ENCODE results near the gene BDKRB1.

DNA sequence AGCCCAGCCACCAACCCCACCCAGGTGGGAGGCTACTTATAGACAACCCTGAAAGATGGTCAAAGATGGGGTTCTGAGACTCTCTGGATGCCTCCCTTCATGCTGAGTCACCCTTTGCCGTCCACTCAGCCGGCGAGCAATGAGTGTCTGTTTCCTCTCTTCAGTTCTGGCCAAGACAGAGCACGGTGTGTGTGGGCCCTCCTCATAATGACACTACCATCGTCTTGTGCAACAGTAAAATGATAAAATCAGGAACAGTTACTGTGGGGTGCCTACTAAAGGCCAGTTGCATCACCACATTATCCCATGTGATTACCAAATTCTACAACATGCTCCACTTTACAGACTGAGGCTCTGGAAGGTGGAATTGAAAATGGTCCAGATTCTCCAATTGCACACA lies 7.0 kb upstream of the BDKRB1 start:
- TF ChIP-seq, protein P1, sequence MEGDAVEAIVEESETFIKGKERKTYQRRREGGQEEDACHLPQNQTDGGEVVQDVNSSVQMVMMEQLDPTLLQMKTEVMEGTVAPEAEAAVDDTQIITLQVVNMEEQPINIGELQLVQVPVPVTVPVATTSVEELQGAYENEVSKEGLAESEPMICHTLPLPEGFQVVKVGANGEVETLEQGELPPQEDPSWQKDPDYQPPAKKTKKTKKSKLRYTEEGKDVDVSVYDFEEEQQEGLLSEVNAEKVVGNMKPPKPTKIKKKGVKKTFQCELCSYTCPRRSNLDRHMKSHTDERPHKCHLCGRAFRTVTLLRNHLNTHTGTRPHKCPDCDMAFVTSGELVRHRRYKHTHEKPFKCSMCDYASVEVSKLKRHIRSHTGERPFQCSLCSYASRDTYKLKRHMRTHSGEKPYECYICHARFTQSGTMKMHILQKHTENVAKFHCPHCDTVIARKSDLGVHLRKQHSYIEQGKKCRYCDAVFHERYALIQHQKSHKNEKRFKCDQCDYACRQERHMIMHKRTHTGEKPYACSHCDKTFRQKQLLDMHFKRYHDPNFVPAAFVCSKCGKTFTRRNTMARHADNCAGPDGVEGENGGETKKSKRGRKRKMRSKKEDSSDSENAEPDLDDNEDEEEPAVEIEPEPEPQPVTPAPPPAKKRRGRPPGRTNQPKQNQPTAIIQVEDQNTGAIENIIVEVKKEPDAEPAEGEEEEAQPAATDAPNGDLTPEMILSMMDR (IDR thresholded peaks at IDR 0.05; ENCODE audit: extremely low read depth in 1 of 2, insufficient read depth in 1 of 2, low read depth in 1 of 2, low read length in 2 of 2), result no peak
- TF ChIP-seq POLR2A (IDR thresholded peaks at IDR 0.05; ENCODE audit: low read depth, low read length) (no peak), POLR2AphosphoS5 (IDR thresholded peaks at IDR 0.05; ENCODE audit: insufficient read depth, low read depth, low read length) (no peak), EZH2 (IDR thresholded peaks at IDR 0.05; ENCODE audit: borderline replicate concordance, low read depth, low read length, severe bottlenecking) (no peak), MYC (IDR thresholded peaks at IDR 0.05; ENCODE audit: low read depth, low read length) (no peak), JUN (IDR thresholded peaks at IDR 0.05; ENCODE audit: borderline replicate concordance, insufficient read depth, insufficient read length, low read depth) (no peak), GATA2 (IDR thresholded peaks at IDR 0.05; ENCODE audit: insufficient read depth, insufficient read length, low read depth, low read length) (no peak), FOS (IDR thresholded peaks at IDR 0.05; ENCODE audit: borderline replicate concordance, insufficient read depth, low read length) (no peak)
- TF ChIP-seq, protein P2, sequence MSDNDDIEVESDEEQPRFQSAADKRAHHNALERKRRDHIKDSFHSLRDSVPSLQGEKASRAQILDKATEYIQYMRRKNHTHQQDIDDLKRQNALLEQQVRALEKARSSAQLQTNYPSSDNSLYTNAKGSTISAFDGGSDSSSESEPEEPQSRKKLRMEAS (IDR thresholded peaks at IDR 0.05; ENCODE audit: insufficient read depth, insufficient read length), result no peak
